Measurements from ENCODE around the gene CD80.
A peak's percentile ranks its signal among the peaks of the same experiment; 100 is the strongest.

CD80 gene

DNA sequence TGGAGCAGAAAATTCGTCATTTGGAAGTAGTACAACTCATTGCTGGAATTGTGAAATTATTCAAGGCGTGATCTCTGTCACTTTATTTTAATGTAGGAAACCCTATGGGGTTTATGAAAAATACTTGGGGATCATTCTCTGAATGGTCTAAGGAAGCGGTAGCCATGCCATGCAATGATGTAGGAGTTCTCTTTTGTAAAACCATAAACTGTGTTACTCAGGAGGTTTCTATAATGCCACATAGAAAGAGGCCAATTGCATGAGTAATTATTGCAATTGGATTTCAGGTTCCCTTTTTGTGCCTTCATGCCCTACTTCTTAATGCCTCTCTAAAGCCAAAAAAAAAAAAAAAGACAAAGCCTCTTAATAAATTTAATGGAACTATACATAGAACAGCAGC, 66.6 kb downstream of the CD80 start:
- DNase-seq: peak in 1 of 2 donors; percentile 40

GRCh38 chr3:119492128-119492527, 67.3 kb downstream of the CD80 start:
- DNase-seq: no peak

GRCh38 chr3:119490153-119490552, 69.3 kb downstream of the CD80 start:
- DNase-seq: no peak

- DNase-seq: no peak
Observed at GRCh38 chr3:119485563-119485962, 73.9 kb downstream of the CD80 start.

DNA sequence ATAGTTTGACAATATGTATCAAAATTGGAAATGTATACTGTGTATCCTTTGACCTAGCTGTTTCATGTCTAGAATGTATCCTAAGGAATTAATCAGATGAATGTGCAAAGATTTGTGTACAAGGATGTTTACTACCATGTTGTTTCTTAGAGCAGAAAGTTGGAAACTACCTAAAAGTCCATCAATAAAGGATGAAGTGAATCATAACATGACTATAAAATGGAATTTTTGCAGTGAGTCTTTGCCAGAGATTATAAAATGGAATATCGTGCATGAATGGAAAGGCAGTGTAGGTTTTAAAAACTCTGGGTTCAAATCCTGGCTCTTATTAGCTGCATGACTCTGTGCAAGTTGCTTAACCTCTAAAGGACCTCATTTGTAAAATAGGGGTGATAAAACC, 76.3 kb downstream of the CD80 start:
- DNase-seq: no peak

- no peak for DNase-seq
Observed at GRCh38 chr3:119481079-119481478, 78.3 kb downstream of the CD80 start.

Measured in inflammatory macrophage (primary cell).